T follicular helper cell (primary cell): ENCODE results near the gene ABCF2.

ENCODE experiments used
- DNase-seq: peaks from one replicate; pipeline ENCODE4 v3.0.0-alpha.2; 2020; ENCODE audit warnings: low read depth

Gene ABCF2

GRCh38 chr7:151195616-151196450 lies 31.2 kb downstream of the ABCF2 start:
- no peak for DNase-seq

GRCh38 chr7:151194188-151194587 lies 32.8 kb downstream of the ABCF2 start:
- no peak for DNase-seq

- DNase-seq: no peak
Measured at GRCh38 chr7:151193203-151193978, 33.6 kb downstream of the ABCF2 start.

- DNase-seq: no peak
Measured at GRCh38 chr7:151192002-151192539, 34.9 kb downstream of the ABCF2 start.

- no peak for DNase-seq
Measured at GRCh38 chr7:151191544-151191943, 35.5 kb downstream of the ABCF2 start.

- DNase-seq: no peak
Measured at GRCh38 chr7:151189038-151189437, 38.0 kb downstream of the ABCF2 start.

- no peak for DNase-seq
Measured at GRCh38 chr7:151188252-151188542, 38.8 kb downstream of the ABCF2 start.

GRCh38 chr7:151187409-151188251 lies 39.4 kb downstream of the ABCF2 start:
- DNase-seq: no peak

- DNase-seq: no peak
Measured at GRCh38 chr7:151186640-151187408, 40.2 kb downstream of the ABCF2 start, which contains the start of gene ASB10. Gene ASB10, minus strand, starts transcription at chr7:151187250. Its CDS starts 120 bp downstream, at chr7:151187130.

GRCh38 chr7:151185762-151186639 lies 41.0 kb downstream of the ABCF2 start:
- DNase-seq: no peak

- DNase-seq: no peak
Measured at GRCh38 chr7:151181011-151181431, 46.0 kb downstream of the ABCF2 start.

- DNase-seq: no peak
Measured at GRCh38 chr7:151179946-151180345, 47.1 kb downstream of the ABCF2 start.

- no peak for DNase-seq
Measured at GRCh38 chr7:151179287-151179860, 47.6 kb downstream of the ABCF2 start.

- no peak for DNase-seq
Measured at GRCh38 chr7:151178831-151179230, 48.2 kb downstream of the ABCF2 start.

GRCh38 chr7:151178236-151178635 lies 48.8 kb downstream of the ABCF2 start:
- DNase-seq: no peak

GRCh38 chr7:151177310-151177709 lies 49.7 kb downstream of the ABCF2 start:
- DNase-seq: no peak

GRCh38 chr7:151176401-151176800 lies 50.6 kb downstream of the ABCF2 start:
- no peak for DNase-seq

- DNase-seq: no peak
Measured at GRCh38 chr7:151175793-151176311, 51.2 kb downstream of the ABCF2 start.

- no peak for DNase-seq
Measured at GRCh38 chr7:151175047-151175792, 51.8 kb downstream of the ABCF2 start.
